Activated naive CD8-positive, alpha-beta T cell (primary cell): ENCODE data around the gene SCRT2.
"Not testable (repeated sequence)": the region's sequence is repeated elsewhere in the genome, so short reads cannot be mapped to it uniquely, and the experiment has no call there.

ENCODE experiments used
- H3K27ac Mint-ChIP-seq: one replicate; pipeline ENCODE4 v1.8.0; 2021; ENCODE audit warnings: mixed read lengths
- H3K27me3 Mint-ChIP-seq: one replicate; pipeline ENCODE4 v1.8.0; 2021; ENCODE audit warnings: mixed read lengths
- H3K36me3 Mint-ChIP-seq: one replicate; pipeline ENCODE4 v1.8.0; 2021; ENCODE audit warnings: mixed read lengths
- H3K4me1 Mint-ChIP-seq: one replicate; pipeline ENCODE4 v1.8.0; 2021; ENCODE audit warnings: low read depth, mixed read lengths
- H3K4me3 Mint-ChIP-seq: one replicate; pipeline ENCODE4 v1.8.0; 2021; ENCODE audit warnings: mild to moderate bottlenecking, mixed read lengths
- H3K9me3 Mint-ChIP-seq: one replicate; pipeline ENCODE4 v1.8.0; 2021; ENCODE audit warnings: low read depth, mixed read lengths

SCRT2 gene

DNA sequence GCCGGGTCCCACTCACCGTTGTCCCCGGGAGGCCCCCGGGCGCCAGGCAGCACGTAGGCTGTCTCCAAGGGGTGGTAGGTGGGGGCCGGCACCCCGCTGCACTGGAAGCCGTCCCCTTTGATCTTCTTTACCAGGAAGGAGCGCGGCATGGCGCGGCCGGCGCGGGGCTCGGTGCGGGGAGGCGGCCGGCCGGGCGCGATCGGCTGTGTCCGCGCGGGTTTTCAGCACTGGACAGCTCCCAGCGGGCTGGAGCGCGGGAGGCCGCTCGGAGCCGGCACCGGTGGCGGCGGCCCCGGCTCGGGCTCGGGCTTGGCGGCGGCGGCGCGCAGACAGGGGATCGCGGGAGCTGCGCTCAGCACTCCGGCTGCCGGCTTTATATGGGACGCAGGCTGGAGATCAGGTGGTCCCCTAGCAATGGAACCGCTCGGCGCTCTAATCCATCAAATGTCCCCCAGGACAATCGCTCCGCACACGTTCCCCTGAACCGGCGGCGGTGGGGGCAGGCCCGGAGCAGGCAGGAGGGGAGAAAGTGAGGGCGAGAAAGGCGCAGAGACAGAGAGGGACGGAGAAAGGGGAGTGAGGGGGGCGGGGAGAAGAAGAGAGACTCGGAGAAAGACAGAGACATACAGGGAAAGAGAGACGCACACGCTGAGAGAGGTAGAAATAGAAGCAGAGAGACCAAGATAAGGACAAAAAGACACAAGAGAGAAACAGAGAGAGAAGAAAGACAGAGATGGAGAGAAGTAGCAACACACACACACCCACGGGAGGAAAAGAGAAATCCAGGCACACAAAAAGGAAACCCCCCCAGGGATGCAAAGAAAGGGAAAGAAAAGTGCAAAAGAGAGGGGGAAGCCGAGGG is at the start of gene SCRT2:
Gene SCRT2, minus strand, starts transcription at position 350 of the 862 bp plus-strand sequence. Its CDS starts 201 bp downstream, at position 149.
- no peaks in the 10 kb centered on the region for H3K36me3 Mint-ChIP-seq
- peak within 1 kb of the TSS; percentile 39 for H3K4me3 Mint-ChIP-seq
- no peaks in the 10 kb centered on the region for H3K9me3 Mint-ChIP-seq
- H3K27ac Mint-ChIP-seq: no peak within 1 kb of the TSS
- H3K4me1 Mint-ChIP-seq: peaks cover 7% of the 10 kb centered on the region
- H3K27me3 Mint-ChIP-seq: peaks cover 44% of the 10 kb centered on the region

DNA sequence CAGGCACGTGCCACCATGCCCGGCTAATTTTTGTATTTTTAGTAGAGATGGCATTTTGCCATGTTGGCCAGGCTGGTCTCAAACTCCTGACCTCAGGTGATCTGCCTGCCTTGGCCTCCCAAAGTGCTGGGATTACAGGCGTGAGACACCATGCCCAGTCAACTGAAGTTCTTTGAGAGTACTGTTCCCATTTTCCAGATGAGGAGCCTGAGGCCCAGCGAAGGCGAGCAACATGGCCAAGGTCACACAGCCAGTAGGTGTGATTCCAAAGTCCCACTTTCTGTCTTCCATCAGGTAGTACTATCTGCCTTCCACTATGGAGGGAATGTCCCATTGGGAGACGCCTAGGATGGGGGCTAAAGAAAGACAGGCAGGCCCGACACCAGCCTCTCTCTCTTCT is 49.2 kb upstream of the SCRT2 start:
- H3K4me3 Mint-ChIP-seq, H3K9me3 Mint-ChIP-seq, H3K27ac Mint-ChIP-seq, H3K4me1 Mint-ChIP-seq, H3K36me3 Mint-ChIP-seq: not testable (repeated sequence)
- peaks cover 26% of the 10 kb centered on the region for H3K27me3 Mint-ChIP-seq

GRCh38 chr20:723756-724155 is 48.2 kb upstream of the SCRT2 start:
- H3K9me3 Mint-ChIP-seq: no peaks in the 10 kb centered on the region
- H3K27ac Mint-ChIP-seq: no peak overlapping the region
- no peak overlapping the region for H3K4me3 Mint-ChIP-seq
- H3K4me1 Mint-ChIP-seq: peaks cover 4% of the 10 kb centered on the region
- no peaks in the 10 kb centered on the region for H3K36me3 Mint-ChIP-seq
- H3K27me3 Mint-ChIP-seq: peaks cover 20% of the 10 kb centered on the region

- peaks cover 18% of the 10 kb centered on the region for H3K27me3 Mint-ChIP-seq
These were observed 47.4 kb upstream of the SCRT2 start for GRCh38 chr20:722822-723644.

DNA sequence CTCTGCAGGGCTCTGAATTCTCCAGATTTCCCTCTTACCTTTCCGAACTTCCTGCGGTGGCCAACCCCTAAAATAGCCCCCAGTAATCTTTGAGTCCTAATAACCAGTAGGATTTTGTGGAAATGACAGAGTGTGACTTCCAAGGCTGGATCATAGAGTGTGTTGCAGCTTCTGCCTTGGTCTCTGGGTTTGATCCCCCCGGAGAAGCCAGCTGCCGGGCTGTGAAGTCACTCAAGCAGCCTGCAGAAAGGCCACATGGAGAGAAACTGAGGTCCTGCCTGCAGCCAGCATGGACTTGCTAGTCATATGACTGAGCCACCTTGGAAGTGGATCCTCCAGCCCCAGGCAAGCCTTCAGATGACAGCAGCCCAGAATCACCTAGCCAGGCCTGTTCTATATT is 46.3 kb upstream of the SCRT2 start:
- H3K9me3 Mint-ChIP-seq: no peaks in the 10 kb centered on the region
- no peak overlapping the region for H3K4me3 Mint-ChIP-seq
- peaks cover 17% of the 10 kb centered on the region for H3K27me3 Mint-ChIP-seq
- H3K27ac Mint-ChIP-seq: no peak overlapping the region
- H3K36me3 Mint-ChIP-seq: no peaks in the 10 kb centered on the region
- no peaks in the 10 kb centered on the region for H3K4me1 Mint-ChIP-seq

More at GRCh38 chr20:722822-723644, 47.4 kb upstream of the SCRT2 start:
- Mint-ChIP-seq H3K27ac (no peak overlapping the region), H3K9me3 (no peaks in the 10 kb centered on the region), H3K4me3 (no peak overlapping the region), H3K36me3 (no peaks in the 10 kb centered on the region), H3K4me1 (no peaks in the 10 kb centered on the region)

DNA sequence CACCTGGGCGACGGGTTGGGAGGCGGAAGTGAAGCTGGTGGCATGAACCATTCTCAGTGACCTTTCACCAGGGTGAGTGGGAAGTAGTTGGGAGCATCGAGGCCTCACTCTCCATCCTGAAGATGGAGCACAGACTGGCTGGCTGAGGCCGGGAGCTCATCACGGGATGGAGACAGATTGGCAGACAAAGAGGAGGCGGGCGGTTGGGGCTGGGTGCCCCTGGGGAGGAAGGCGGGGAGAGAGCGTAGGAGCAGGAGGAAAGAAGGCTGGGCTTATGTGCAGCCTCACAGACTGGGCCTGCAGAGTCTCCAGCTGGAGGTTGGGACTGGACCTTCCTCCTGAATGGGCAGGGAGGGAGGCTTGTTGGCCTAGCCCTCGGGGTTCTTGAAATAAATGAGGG is 44.2 kb upstream of the SCRT2 start:
- H3K4me1 Mint-ChIP-seq: no peaks in the 10 kb centered on the region
- peaks cover 12% of the 10 kb centered on the region for H3K27me3 Mint-ChIP-seq
- H3K27ac Mint-ChIP-seq: no peak overlapping the region
- no peaks in the 10 kb centered on the region for H3K36me3 Mint-ChIP-seq
- no peaks in the 10 kb centered on the region for H3K9me3 Mint-ChIP-seq
- no peak overlapping the region for H3K4me3 Mint-ChIP-seq

DNA sequence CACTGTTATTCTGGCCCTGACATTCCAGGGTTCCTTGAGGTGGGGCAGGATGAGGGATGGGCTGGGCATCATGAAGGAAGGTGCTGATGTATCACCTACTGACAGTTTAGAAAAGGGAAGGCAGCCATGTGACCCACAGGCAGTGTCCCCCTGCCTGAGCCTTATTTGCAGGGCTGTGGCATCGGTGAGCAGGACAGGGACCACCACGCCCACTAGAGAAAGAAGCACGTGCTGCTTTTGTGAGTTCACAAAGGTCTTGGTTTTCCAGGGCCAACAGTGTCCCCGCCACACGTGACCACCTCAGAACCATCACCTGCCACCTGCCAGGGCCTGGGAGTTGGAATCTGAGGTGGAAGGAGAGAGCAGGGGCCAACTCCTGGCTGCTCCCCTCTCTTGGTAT is 43.5 kb upstream of the SCRT2 start:
- Mint-ChIP-seq H3K27me3 (peaks cover 12% of the 10 kb centered on the region), H3K4me3 (no peak overlapping the region), H3K9me3 (no peaks in the 10 kb centered on the region), H3K27ac (no peak overlapping the region), H3K4me1 (no peaks in the 10 kb centered on the region), H3K36me3 (no peaks in the 10 kb centered on the region)

GRCh38 chr20:717832-718231 is 42.2 kb upstream of the SCRT2 start:
- no peaks in the 10 kb centered on the region for H3K36me3 Mint-ChIP-seq
- H3K27ac Mint-ChIP-seq: no peak overlapping the region
- H3K27me3 Mint-ChIP-seq: peaks cover 11% of the 10 kb centered on the region
- no peak overlapping the region for H3K4me3 Mint-ChIP-seq
- H3K4me1 Mint-ChIP-seq: no peaks in the 10 kb centered on the region
- H3K9me3 Mint-ChIP-seq: no peaks in the 10 kb centered on the region

- H3K36me3 Mint-ChIP-seq: no peaks in the 10 kb centered on the region
- no peaks in the 10 kb centered on the region for H3K4me1 Mint-ChIP-seq
- H3K4me3 Mint-ChIP-seq: no peak overlapping the region
- no peak overlapping the region for H3K27ac Mint-ChIP-seq
- peaks cover 11% of the 10 kb centered on the region for H3K27me3 Mint-ChIP-seq
- no peaks in the 10 kb centered on the region for H3K9me3 Mint-ChIP-seq
These were observed 41.7 kb upstream of the SCRT2 start for GRCh38 chr20:717271-717670.

DNA sequence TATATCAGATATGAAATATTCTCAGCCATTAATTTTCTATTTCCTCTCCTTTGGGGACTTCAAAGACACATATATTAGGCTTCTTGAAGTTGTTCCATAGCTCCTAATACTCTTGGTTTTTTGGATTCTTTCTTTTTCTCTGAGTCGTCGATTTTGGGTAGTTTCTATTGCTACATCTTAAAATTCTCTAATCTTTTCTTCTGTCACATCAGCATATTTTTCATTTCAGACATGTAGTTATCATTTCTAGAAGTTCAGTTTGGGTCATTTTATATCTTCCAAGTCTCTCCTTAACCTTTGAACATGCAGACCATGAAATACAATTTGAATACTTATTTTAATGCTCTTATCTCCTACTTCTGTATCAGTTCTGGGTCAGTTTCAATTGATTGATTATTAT is 38.9 kb upstream of the SCRT2 start:
- Mint-ChIP-seq H3K27me3 (peaks cover 12% of the 10 kb centered on the region), H3K27ac (no peak overlapping the region), H3K4me1 (peaks cover under 1% of the 10 kb centered on the region), H3K36me3 (no peaks in the 10 kb centered on the region), H3K9me3 (no peaks in the 10 kb centered on the region), H3K4me3 (no peak overlapping the region)

DNA sequence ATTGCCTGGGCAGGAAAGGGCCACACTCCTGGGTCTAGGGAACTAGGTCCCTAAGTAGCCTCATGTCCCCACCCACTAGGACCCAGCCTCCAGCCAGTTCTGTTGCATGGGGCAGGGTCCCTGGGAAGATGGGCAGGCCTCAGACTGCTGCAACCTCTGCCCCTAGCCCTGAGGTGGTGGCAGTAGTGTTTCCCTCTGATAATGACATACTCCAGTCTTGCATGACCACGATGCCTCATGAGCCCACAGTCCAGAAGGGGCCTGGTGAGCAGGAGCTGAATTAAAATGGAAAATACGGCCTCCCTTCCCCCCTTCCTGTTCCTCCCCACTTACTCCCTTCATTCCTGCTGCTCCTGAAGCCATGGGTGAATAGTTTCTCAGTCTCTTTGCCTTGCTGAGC is 36.0 kb upstream of the SCRT2 start:
- Mint-ChIP-seq H3K36me3 (peaks cover 8% of the 10 kb centered on the region), H3K4me1 (peaks cover 5% of the 10 kb centered on the region), H3K27ac (no peak overlapping the region), H3K27me3 (peaks cover 17% of the 10 kb centered on the region), H3K9me3 (peaks cover 9% of the 10 kb centered on the region), H3K4me3 (no peak overlapping the region)

DNA sequence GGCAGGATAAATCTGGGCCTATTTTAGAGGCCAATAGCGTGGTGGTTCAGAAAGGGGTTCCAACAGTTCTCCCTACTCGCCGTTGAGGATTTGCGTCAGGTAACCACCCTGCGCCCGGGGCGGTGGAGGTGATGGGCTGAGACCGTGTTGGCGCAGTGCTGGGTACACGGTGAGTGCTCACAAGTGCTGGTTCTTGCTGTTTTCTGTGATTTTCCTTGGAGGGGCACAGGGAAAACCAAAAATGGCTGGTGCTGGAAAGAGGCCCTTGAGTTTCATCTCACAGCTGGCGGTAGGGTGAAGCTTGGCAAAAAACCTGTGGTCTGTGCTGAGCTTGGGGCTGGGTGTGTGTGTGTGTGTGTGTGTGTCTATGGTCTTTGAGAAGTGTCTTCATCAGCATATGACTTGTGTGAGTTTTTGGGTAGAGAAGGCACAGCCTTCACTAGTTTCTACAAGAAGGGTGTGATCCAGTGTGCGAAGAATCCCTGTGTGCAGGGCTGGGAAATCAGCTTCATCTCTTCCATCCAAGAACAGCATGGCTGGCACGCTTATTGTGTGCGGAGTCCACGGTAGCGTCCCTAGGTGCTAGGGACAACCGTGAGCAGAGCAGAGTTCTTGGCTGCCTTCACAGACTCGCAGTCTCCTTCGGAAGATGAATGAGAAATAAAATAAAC is 35.3 kb upstream of the SCRT2 start:
- peaks cover 18% of the 10 kb centered on the region for H3K27me3 Mint-ChIP-seq
- H3K4me3 Mint-ChIP-seq: peak overlapping the region; percentile 42
- H3K4me1 Mint-ChIP-seq: peaks cover 5% of the 10 kb centered on the region
- peaks cover 8% of the 10 kb centered on the region for H3K36me3 Mint-ChIP-seq
- H3K27ac Mint-ChIP-seq: no peak overlapping the region
- peaks cover 9% of the 10 kb centered on the region for H3K9me3 Mint-ChIP-seq

GRCh38 chr20:709991-710779 is 34.6 kb upstream of the SCRT2 start:
- H3K36me3 Mint-ChIP-seq: peaks cover 8% of the 10 kb centered on the region
- no peak overlapping the region for H3K4me3 Mint-ChIP-seq
- peaks cover 5% of the 10 kb centered on the region for H3K4me1 Mint-ChIP-seq
- peaks cover 9% of the 10 kb centered on the region for H3K9me3 Mint-ChIP-seq
- no peak overlapping the region for H3K27ac Mint-ChIP-seq
- H3K27me3 Mint-ChIP-seq: peaks cover 20% of the 10 kb centered on the region

DNA sequence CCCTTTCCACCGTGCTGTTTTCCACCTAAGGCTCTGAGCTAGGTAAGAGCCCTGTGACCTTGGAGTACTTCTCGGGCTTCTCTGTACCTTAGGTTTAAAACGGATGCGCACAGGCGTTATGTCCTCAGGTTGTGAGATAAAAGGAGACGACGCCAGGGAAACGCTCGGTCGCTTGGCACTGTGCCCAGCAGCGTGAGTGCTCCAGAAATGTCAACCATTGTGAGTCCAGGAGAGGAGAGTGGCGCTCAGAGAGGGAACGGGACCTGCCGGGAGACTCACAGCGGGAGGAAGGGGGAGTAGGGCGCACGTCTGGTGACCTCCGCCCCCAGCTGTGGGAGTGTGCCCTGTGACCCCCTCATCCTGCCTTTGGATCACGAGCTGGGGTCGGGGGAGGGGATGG is 33.8 kb upstream of the SCRT2 start:
- peaks cover 9% of the 10 kb centered on the region for H3K9me3 Mint-ChIP-seq
- H3K4me1 Mint-ChIP-seq: peaks cover 5% of the 10 kb centered on the region
- peaks cover 20% of the 10 kb centered on the region for H3K27me3 Mint-ChIP-seq

More for the DNA sequence above, 33.8 kb upstream of the SCRT2 start:
- Mint-ChIP-seq H3K36me3 (peaks cover 8% of the 10 kb centered on the region), H3K27ac (no peak overlapping the region), H3K4me3 (peak overlapping the region; percentile 63)
